NB4 (cell line): ENCODE results near the gene FABP6.

Experiments used
- DNase-seq: peaks from one replicate; pipeline ENCODE4 v3.0.0; 2010; ENCODE audit warnings: low read depth
- H3K4me3 ChIP-seq: one replicate; pipeline ENCODE4 v1.5.1; 2011; ENCODE audit warnings: mild to moderate bottlenecking, low read depth, low read length, moderate library complexity
- CTCF ChIP-seq: IDR thresholded peaks from one replicate; pipeline ENCODE4 v1.5.1; 2012; ENCODE audit warnings: low read depth, low read length
- MAX ChIP-seq: IDR thresholded peaks from 2 replicates; pipeline ENCODE4 v1.6.1; 2011; ENCODE audit warnings: low read depth, low read length
- MYC ChIP-seq: IDR thresholded peaks from 2 replicates; pipeline ENCODE4 v1.6.1; 2011; ENCODE audit warnings: low read depth, low read length
- POLR2A ChIP-seq: IDR thresholded peaks from 2 replicates; pipeline ENCODE4 v1.6.1; 2011; ENCODE audit warnings: mild to moderate bottlenecking; ENCODE audit not compliant: insufficient read length; ENCODE audit errors: extremely low read depth

The FABP6 gene

GRCh38 chr5:160211352-160211751 is 18.0 kb upstream of the FABP6 start:
- TF ChIP-seq MYC (no peak), POLR2A (no peak), CTCF (no peak), MAX (no peak)
- no peak for DNase-seq
- H3K4me3 ChIP-seq: no peak overlapping the region

- DNase-seq: no peak
- no peak overlapping the region for H3K4me3 ChIP-seq
- TF ChIP-seq MYC (no peak), CTCF (no peak), POLR2A (no peak), MAX (0 out of 2 replicates have a peak, but pooled peaks have one; percentile 8)
Observed at GRCh38 chr5:160213537-160213936, 15.8 kb upstream of the FABP6 start.

- no peak for TF ChIP-seq CTCF
- no peak for TF ChIP-seq MYC
- no peak for TF ChIP-seq POLR2A
- TF ChIP-seq MAX: no peak
- no peak overlapping the region for H3K4me3 ChIP-seq
- DNase-seq: no peak
Observed at GRCh38 chr5:160219356-160219755, 9.9 kb upstream of the FABP6 start.

- no peak for DNase-seq
- no peak overlapping the region for H3K4me3 ChIP-seq
- TF ChIP-seq MAX: no peak
- no peak for TF ChIP-seq POLR2A
- TF ChIP-seq MYC: no peak
- TF ChIP-seq CTCF: no peak
Observed at GRCh38 chr5:160221082-160221481, 8.2 kb upstream of the FABP6 start.

GRCh38 chr5:160227012-160227411 is 2.3 kb upstream of the FABP6 start:
- TF ChIP-seq MYC (no peak), POLR2A (no peak), CTCF (no peak), MAX (no peak)

More at GRCh38 chr5:160227012-160227411, 2.3 kb upstream of the FABP6 start:
- H3K4me3 ChIP-seq: no peak overlapping the region
- DNase-seq: no peak
